K562 (cell line): ENCODE measurements around the gene FOXP4.

Experiments
- MAFK ChIP-seq: IDR thresholded peaks from 2 replicates; pipeline ENCODE4 v1.6.1; 2011; ENCODE audit warnings: low read length, improper control_type of control experiment
- NR1H2 ChIP-seq: sonication (generic); formaldehyde crosslinking; IDR thresholded peaks from 2 replicates; pipeline ENCODE4 v1.4.0; 2020; ENCODE audit warnings: mild to moderate bottlenecking, missing genetic modification reagents
- POLR2A ChIP-seq: fragments of 450-650 bp; conservative IDR thresholded peaks from 2 replicates; pipeline ENCODE4 v1.6.1; 2016
- RAD21 ChIP-seq, 2 experiments: fragments of 250-450 bp in 1 of 2; fragments of 450-650 bp in 1 of 2; sonication (Bioruptor Pico) in 1 of 2; formaldehyde crosslinking in 1 of 2; IDR thresholded peaks in 1 of 2; conservative IDR thresholded peaks in 1 of 2; 2 replicates each; pipeline versions ENCODE4 v1.4.0 to v1.8.0; 2020 to 2022; ENCODE audit warnings: mild to moderate bottlenecking in 2 of 2, moderate library complexity in 1 of 2
- RCOR1 ChIP-seq, 2 experiments: IDR thresholded peaks; 2 replicates each; pipeline ENCODE4 v1.6.1; 2012; ENCODE audit warnings: low read depth in 2 of 2, low read length in 2 of 2, borderline replicate concordance in 1 of 2, improper control_type of control experiment in 1 of 2
- SETDB1 ChIP-seq: IDR thresholded peaks from one replicate; pipeline ENCODE4 v1.6.1; 2012; ENCODE audit warnings: low read length, control low read depth, inconsistent platforms
- TCF7L2 ChIP-seq: fragments of 150-350 bp; IDR thresholded peaks from 2 replicates; pipeline ENCODE4 v1.6.1; 2016; ENCODE audit warnings: low read depth, mild to moderate bottlenecking, low read length, moderate library complexity
- TF ChIP-seq, protein P1 (sequence below), 2 experiments: IDR thresholded peaks; 2 replicates each; pipeline ENCODE4 v1.6.1; 2012; ENCODE audit warnings: improper control_type of control experiment in 2 of 2, low read depth in 2 of 2, low read length in 2 of 2, borderline replicate concordance in 1 of 2
- TF ChIP-seq, protein P2 (sequence below), 3 experiments: IDR thresholded peaks in 2 of 3; conservative IDR thresholded peaks in 1 of 3; 2 replicates each; pipeline ENCODE4 v1.5.1; 2011 to 2012; ENCODE audit warnings: low read length in 3 of 3, mild to moderate bottlenecking in 3 of 3, control low read depth in 2 of 3, improper control_type of control experiment in 1 of 3, inconsistent platforms in 1 of 3, low read depth in 1 of 3, mixed read lengths in 1 of 3, moderate library complexity in 1 of 3; ENCODE audit not compliant: insufficient read depth in 2 of 3
- TF ChIP-seq, protein P3 (sequence below): sonication (generic); formaldehyde crosslinking; IDR thresholded peaks from 2 replicates; pipeline ENCODE4 v1.4.0; 2020; ENCODE audit warnings: mild to moderate bottlenecking, missing genetic modification reagents
- TF ChIP-seq, protein P4 (sequence below): conservative IDR thresholded peaks from 2 replicates; pipeline ENCODE4 v1.6.1; 2011; ENCODE audit warnings: low read depth, mild to moderate bottlenecking, low read length; ENCODE audit not compliant: control insufficient read depth

DNA sequence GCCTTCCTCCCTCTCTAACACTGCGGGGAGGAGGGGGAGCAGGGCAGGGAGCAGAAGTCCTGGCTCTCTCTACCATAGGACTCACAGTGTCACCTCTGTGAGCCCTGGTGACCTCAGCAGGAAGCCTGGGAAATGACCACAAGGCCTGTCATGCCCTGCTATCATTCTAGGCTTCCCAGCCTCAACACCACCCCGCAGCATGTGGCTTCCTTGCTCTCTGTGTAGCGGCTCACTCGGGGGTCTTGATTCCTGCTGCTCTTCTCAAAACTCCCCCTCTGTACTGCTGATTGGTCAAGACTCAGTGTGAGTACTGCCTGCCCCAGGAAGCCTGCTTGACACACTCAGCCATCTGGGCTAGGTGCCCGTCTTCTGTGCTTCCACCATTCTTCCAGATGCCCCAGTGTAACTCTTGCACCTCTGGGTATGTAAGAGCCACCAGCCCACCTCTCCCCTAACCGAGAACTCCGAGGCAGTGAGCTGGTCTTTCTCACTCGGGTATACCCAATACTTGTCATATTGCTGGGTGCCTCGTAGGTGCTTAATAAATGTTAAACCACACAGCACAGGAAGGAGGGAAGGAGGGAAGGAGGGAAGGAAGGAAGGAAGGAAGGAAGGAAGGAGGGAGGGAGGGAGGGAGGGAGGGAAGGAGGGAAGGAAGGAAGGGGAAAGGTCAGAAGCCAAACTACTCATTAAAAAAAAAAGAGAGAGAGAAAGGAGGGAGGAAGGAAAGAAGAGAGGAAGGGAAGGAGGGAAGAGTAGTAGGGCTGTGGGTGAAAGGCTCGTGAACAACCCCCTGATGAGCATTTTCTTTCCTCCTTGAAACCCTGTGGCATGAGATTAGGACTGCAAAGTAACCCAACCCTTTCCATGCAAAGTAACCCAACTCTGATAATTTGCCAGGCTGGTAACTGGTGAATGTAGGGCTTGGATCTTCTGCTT lies 97.0 kb downstream of the FOXP4 start:
- TF ChIP-seq, protein P1, sequence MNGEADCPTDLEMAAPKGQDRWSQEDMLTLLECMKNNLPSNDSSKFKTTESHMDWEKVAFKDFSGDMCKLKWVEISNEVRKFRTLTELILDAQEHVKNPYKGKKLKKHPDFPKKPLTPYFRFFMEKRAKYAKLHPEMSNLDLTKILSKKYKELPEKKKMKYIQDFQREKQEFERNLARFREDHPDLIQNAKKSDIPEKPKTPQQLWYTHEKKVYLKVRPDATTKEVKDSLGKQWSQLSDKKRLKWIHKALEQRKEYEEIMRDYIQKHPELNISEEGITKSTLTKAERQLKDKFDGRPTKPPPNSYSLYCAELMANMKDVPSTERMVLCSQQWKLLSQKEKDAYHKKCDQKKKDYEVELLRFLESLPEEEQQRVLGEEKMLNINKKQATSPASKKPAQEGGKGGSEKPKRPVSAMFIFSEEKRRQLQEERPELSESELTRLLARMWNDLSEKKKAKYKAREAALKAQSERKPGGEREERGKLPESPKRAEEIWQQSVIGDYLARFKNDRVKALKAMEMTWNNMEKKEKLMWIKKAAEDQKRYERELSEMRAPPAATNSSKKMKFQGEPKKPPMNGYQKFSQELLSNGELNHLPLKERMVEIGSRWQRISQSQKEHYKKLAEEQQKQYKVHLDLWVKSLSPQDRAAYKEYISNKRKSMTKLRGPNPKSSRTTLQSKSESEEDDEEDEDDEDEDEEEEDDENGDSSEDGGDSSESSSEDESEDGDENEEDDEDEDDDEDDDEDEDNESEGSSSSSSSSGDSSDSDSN (IDR thresholded peaks at IDR 0.05; ENCODE audit: borderline replicate concordance in 1 of 2, low read depth in 2 of 2, low read length in 2 of 2): no peak
- TF ChIP-seq, protein P2, sequence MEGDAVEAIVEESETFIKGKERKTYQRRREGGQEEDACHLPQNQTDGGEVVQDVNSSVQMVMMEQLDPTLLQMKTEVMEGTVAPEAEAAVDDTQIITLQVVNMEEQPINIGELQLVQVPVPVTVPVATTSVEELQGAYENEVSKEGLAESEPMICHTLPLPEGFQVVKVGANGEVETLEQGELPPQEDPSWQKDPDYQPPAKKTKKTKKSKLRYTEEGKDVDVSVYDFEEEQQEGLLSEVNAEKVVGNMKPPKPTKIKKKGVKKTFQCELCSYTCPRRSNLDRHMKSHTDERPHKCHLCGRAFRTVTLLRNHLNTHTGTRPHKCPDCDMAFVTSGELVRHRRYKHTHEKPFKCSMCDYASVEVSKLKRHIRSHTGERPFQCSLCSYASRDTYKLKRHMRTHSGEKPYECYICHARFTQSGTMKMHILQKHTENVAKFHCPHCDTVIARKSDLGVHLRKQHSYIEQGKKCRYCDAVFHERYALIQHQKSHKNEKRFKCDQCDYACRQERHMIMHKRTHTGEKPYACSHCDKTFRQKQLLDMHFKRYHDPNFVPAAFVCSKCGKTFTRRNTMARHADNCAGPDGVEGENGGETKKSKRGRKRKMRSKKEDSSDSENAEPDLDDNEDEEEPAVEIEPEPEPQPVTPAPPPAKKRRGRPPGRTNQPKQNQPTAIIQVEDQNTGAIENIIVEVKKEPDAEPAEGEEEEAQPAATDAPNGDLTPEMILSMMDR (IDR thresholded peaks at IDR 0.05 in 2 of 3, conservative IDR thresholded peaks at IDR 0.05 in 1 of 3; ENCODE audit: insufficient read depth in 2 of 3, low read depth in 1 of 3, low read length in 3 of 3): no peak
- TF ChIP-seq MAFK (no peak), TCF7L2 (no peak), RCOR1 (IDR thresholded peaks at IDR 0.05; ENCODE audit: borderline replicate concordance in 1 of 2, low read depth in 2 of 2, low read length in 2 of 2) (no peak), NR1H2 (CRISPR knock-in tag) (no peak), RAD21 (CRISPR knock-in tag; conservative IDR thresholded peaks at IDR 0.05 in 1 of 2, IDR thresholded peaks at IDR 0.05 in 1 of 2) (no peak), SETDB1 (no peak), POLR2A (no peak)
- TF ChIP-seq, protein P3, sequence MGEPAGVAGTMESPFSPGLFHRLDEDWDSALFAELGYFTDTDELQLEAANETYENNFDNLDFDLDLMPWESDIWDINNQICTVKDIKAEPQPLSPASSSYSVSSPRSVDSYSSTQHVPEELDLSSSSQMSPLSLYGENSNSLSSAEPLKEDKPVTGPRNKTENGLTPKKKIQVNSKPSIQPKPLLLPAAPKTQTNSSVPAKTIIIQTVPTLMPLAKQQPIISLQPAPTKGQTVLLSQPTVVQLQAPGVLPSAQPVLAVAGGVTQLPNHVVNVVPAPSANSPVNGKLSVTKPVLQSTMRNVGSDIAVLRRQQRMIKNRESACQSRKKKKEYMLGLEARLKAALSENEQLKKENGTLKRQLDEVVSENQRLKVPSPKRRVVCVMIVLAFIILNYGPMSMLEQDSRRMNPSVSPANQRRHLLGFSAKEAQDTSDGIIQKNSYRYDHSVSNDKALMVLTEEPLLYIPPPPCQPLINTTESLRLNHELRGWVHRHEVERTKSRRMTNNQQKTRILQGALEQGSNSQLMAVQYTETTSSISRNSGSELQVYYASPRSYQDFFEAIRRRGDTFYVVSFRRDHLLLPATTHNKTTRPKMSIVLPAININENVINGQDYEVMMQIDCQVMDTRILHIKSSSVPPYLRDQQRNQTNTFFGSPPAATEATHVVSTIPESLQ (CRISPR knock-in tag): no peak
- TF ChIP-seq, protein P4, sequence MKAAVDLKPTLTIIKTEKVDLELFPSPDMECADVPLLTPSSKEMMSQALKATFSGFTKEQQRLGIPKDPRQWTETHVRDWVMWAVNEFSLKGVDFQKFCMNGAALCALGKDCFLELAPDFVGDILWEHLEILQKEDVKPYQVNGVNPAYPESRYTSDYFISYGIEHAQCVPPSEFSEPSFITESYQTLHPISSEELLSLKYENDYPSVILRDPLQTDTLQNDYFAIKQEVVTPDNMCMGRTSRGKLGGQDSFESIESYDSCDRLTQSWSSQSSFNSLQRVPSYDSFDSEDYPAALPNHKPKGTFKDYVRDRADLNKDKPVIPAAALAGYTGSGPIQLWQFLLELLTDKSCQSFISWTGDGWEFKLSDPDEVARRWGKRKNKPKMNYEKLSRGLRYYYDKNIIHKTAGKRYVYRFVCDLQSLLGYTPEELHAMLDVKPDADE: no peak
